ENCODE results near the gene PSMG4. TPM values are rescaled to one million over a fixed set of nuclear protein-coding genes. Genes with fewer than 3 reads are reported as not detected.

PSMG4 gene
- total and polyA plus RNA-seq, 2 of the 8 experiments (the other 6 are each of a cell fraction or from before 2014, with no cell fraction given), result 40.6 to 113 TPM

DNA sequence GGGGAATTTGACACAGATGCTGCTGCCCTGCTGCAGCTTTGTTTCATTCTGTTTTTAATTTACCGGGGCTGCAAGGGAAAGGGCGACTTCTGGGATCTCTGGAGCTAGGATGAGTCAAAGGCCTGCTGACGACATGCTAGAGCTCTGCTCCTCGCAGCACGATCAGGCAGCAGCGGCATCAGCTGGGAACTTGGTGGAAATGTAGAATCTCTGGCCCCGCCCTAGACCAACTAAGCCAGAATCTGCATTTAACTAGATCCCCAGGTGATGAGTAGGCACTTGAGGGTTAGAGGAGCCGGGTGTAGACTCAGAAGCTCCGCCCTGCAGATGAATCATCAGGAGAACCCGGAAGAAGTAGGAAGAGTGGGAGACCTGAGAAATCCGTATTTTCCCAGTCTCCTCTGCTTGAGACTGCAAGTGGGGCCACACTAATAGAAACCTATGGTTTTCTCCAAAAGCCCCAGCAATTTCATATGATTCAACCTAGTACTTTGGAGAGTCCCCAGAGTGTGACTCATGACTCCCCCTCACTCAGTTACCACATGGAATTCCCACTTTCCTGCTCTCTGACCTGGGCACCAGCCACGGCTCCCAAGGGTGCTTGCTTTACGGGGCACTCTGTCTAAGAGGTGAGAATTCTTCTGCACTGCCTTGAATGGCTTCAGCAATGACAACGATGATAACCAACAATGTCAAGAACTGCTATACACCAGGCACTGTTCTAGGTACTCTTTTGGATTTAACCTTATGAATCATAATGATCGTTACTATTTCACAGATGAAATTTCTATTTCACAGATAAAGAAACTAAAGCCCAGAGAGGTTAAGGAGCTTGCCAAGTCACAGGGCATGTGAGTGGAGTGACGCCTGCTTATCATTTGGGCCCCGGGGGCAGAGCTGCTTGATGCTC is 49.4 kb upstream of the PSMG4 start (continued):
- TF ChIP-seq CTBP2 (IDR thresholded peaks at IDR 0.05; ENCODE audit: borderline replicate concordance, insufficient read depth, insufficient read length, low read length), result no peak
- no peak for TF ChIP-seq NRF1 (IDR thresholded peaks at IDR 0.05; ENCODE audit: low read depth, low read length)
- no peak for TF ChIP-seq ZNF274 (IDR thresholded peaks at IDR 0.05; ENCODE audit: borderline replicate concordance, extremely low read depth, low read length)
- TF ChIP-seq POLR2AphosphoS5 (IDR thresholded peaks at IDR 0.05; ENCODE audit: low read depth, low read length), result no peak
- TF ChIP-seq CHD1 (IDR thresholded peaks at IDR 0.05; ENCODE audit: low read depth, low read length), result no peak
- TF ChIP-seq, protein P1, sequence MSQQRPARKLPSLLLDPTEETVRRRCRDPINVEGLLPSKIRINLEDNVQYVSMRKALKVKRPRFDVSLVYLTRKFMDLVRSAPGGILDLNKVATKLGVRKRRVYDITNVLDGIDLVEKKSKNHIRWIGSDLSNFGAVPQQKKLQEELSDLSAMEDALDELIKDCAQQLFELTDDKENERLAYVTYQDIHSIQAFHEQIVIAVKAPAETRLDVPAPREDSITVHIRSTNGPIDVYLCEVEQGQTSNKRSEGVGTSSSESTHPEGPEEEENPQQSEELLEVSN (IDR thresholded peaks at IDR 0.05), result no peak
- TF ChIP-seq POLR2A (IDR thresholded peaks at IDR 0.05; ENCODE audit: control extremely low read depth in 1 of 2, low read depth in 2 of 2, low read length in 2 of 2), result peak; percentile 38 to 62; a peak in 2 of 3 replicates
- TF ChIP-seq KDM1A (IDR thresholded peaks at IDR 0.05; ENCODE audit: borderline replicate concordance, low read length), result no peak
- peak in 1 of 2 experiments; percentile 56; a peak in 1 of 4 replicates for TF ChIP-seq SIN3A (conservative IDR thresholded peaks at IDR 0.05 in 1 of 2, IDR thresholded peaks at IDR 0.05 in 1 of 2; ENCODE audit: low read depth in 1 of 2, low read length in 2 of 2)
- no peak for TF ChIP-seq PHF8 (conservative IDR thresholded peaks at IDR 0.05; ENCODE audit: low read depth, low read length)
- no peak for TF ChIP-seq RBBP5 (IDR thresholded peaks at IDR 0.05; ENCODE audit: borderline replicate concordance, low read depth, low read length)
- TF ChIP-seq, protein P2, sequence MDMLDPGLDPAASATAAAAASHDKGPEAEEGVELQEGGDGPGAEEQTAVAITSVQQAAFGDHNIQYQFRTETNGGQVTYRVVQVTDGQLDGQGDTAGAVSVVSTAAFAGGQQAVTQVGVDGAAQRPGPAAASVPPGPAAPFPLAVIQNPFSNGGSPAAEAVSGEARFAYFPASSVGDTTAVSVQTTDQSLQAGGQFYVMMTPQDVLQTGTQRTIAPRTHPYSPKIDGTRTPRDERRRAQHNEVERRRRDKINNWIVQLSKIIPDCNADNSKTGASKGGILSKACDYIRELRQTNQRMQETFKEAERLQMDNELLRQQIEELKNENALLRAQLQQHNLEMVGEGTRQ (IDR thresholded peaks at IDR 0.05; ENCODE audit: low read length), result no peak
- no peak for TF ChIP-seq SIX5 (IDR thresholded peaks at IDR 0.05; ENCODE audit: low read depth, low read length)
- TF ChIP-seq, protein P3, sequence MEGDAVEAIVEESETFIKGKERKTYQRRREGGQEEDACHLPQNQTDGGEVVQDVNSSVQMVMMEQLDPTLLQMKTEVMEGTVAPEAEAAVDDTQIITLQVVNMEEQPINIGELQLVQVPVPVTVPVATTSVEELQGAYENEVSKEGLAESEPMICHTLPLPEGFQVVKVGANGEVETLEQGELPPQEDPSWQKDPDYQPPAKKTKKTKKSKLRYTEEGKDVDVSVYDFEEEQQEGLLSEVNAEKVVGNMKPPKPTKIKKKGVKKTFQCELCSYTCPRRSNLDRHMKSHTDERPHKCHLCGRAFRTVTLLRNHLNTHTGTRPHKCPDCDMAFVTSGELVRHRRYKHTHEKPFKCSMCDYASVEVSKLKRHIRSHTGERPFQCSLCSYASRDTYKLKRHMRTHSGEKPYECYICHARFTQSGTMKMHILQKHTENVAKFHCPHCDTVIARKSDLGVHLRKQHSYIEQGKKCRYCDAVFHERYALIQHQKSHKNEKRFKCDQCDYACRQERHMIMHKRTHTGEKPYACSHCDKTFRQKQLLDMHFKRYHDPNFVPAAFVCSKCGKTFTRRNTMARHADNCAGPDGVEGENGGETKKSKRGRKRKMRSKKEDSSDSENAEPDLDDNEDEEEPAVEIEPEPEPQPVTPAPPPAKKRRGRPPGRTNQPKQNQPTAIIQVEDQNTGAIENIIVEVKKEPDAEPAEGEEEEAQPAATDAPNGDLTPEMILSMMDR (IDR thresholded peaks at IDR 0.05; ENCODE audit: control extremely low read depth in 1 of 3, insufficient read depth in 1 of 3, low read depth in 1 of 3, low read length in 3 of 3), result peak in 2 of 3 experiments; percentile 19 to 24; a peak in 2 of 4 replicates
- TF ChIP-seq HDAC6 (IDR thresholded peaks at IDR 0.05; ENCODE audit: low read depth, low read length), result no peak
- TF ChIP-seq, protein P4, sequence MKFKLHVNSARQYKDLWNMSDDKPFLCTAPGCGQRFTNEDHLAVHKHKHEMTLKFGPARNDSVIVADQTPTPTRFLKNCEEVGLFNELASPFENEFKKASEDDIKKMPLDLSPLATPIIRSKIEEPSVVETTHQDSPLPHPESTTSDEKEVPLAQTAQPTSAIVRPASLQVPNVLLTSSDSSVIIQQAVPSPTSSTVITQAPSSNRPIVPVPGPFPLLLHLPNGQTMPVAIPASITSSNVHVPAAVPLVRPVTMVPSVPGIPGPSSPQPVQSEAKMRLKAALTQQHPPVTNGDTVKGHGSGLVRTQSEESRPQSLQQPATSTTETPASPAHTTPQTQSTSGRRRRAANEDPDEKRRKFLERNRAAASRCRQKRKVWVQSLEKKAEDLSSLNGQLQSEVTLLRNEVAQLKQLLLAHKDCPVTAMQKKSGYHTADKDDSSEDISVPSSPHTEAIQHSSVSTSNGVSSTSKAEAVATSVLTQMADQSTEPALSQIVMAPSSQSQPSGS (IDR thresholded peaks at IDR 0.05; ENCODE audit: low read length), result peak; percentile 70
- no peak for TF ChIP-seq RFX5 (IDR thresholded peaks at IDR 0.05; ENCODE audit: borderline replicate concordance, low read depth, low read length)

Data from H1 (cell line).